GM18868 (cell line): ENCODE measurements around the gene TLR8.
A peak's percentile ranks its signal among the peaks of the same experiment; 100 is the strongest.

Source experiments
- ATAC-seq: cut with Tn5 transposase; IDR thresholded peaks from one replicate; pipeline ENCODE4 v1.9.1; 2021; ENCODE audit warnings: mild to moderate bottlenecking, moderate library complexity; ENCODE audit not compliant: unreplicated experiment

The TLR8 gene

GRCh38 chrX:12906046-12906761 is at the start of gene TLR8:
Gene TLR8, plus strand, starts transcription at chrX:12906620. Its CDS starts 87 bp downstream, at chrX:12906707.
- no peak for ATAC-seq

GRCh38 chrX:12865359-12865758 is 41.1 kb upstream of the TLR8 start:
- no peak for ATAC-seq

GRCh38 chrX:12866451-12867377 is 39.7 kb upstream of the TLR8 start, which contains the start of gene TLR7:
Gene TLR7, plus strand, starts transcription at chrX:12867072. Its CDS starts 507 bp downstream, at chrX:12867579.
- peak; percentile 34 for ATAC-seq

GRCh38 chrX:12867685-12868084 is 38.7 kb upstream of the TLR8 start:
- no peak for ATAC-seq

- peak; percentile 67 for ATAC-seq
These were observed 37.7 kb upstream of the TLR8 start for GRCh38 chrX:12868747-12869146.

GRCh38 chrX:12871257-12871656 is 35.2 kb upstream of the TLR8 start:
- ATAC-seq = no peak

- ATAC-seq = no peak
These were observed 33.7 kb upstream of the TLR8 start for GRCh38 chrX:12872741-12873140.

- ATAC-seq = no peak
These were observed 31.8 kb upstream of the TLR8 start for GRCh38 chrX:12874581-12874980.

- ATAC-seq = no peak
These were observed 29.0 kb upstream of the TLR8 start for GRCh38 chrX:12877386-12877785.

GRCh38 chrX:12878536-12878935 is 27.9 kb upstream of the TLR8 start:
- no peak for ATAC-seq

GRCh38 chrX:12881914-12882313 is 24.5 kb upstream of the TLR8 start:
- no peak for ATAC-seq

- no peak for ATAC-seq
These were observed 20.9 kb upstream of the TLR8 start for GRCh38 chrX:12885508-12885907.

GRCh38 chrX:12886545-12886944 is 19.9 kb upstream of the TLR8 start:
- ATAC-seq = no peak

GRCh38 chrX:12887141-12887540 is 19.3 kb upstream of the TLR8 start:
- ATAC-seq = no peak

GRCh38 chrX:12887767-12888166 is 18.7 kb upstream of the TLR8 start:
- no peak for ATAC-seq

GRCh38 chrX:12890467-12890866 is 16.0 kb upstream of the TLR8 start:
- peak; percentile 71 for ATAC-seq

- ATAC-seq = no peak
These were observed 15.2 kb upstream of the TLR8 start for GRCh38 chrX:12891171-12891570.

GRCh38 chrX:12891915-12892506 is 14.4 kb upstream of the TLR8 start:
- peak; percentile 48 for ATAC-seq

GRCh38 chrX:12892716-12893115 is 13.7 kb upstream of the TLR8 start:
- no peak for ATAC-seq

GRCh38 chrX:12894074-12895030 is 12.1 kb upstream of the TLR8 start:
- ATAC-seq = no peak
